ENCODE results near the gene GKN2. TPM values are rescaled to one million over a fixed set of nuclear protein-coding genes. Genes with fewer than 3 reads are reported as not detected.

Gene GKN2
- total RNA-seq, 4 donors from 2014 or later, result not detected

DNA sequence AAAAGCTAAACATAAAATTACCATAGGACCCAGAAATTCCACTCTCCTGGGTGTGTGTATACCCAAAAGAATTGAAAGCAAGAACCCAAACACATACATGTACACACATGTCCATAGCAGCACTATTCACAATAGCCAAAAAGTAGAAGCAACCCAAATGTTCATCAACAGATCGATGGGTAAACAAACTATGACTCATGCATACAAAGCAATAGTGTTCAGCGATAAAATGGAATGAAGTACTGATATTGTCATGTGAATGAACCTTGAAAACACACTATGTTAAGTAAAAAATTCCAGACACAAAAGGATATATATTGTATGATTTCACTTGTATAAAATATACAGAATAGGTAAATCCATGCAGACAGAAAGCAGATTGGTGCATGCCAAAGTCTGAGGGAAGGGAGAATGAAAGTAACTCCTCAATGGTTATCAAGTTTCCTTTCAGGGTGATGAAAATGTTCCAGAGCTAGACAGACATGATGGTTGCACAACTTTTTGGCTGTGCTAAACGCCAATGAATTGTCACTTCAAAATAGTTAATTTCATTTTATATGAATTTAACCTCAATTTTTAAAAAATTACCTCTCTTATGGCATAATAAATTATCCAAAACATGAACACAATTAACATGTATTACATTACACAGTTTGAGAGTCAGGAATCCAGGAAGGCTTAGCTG lies 35.5 kb downstream of the GKN2 start:
- no peak for DNase-seq
- Histone ChIP-seq H3K4me3 (no peak overlapping the region), H3K9me3 (no peaks in the 10 kb centered on the region), H3K4me1 (no peaks in the 10 kb centered on the region), H3K36me3 (no peaks in the 10 kb centered on the region), H3K27ac (no peak overlapping the region), H3K27me3 (no peaks in the 10 kb centered on the region)
- intact Hi-C loops (cut with DNase I; ENCODE audit: low total_unique reads) (loop anchor here (5.0 kb wide), 1 partner anchor 1650 kb away; no protein-coding TSS in a partner anchor), in situ Hi-C loops (cut with MboI; ENCODE audit: low pct_ligation_motif_present in 1 of 4, low pct_unique_long_range_greater_than_20kb in 1 of 4, low sequenced_read_pairs in 3 of 4) (loop anchor here in 3 of 4 donors (25.0 kb wide), 3 partner anchors 180 to 430 kb away; partner anchors contain the start of gene ARHGAP25 (in 1 of the 3))
- WGBS, 2 donors (ENCODE audit: low coverage in 1 of 2), result 69 to 72% methylated on average over 3 of the region's 3 CpGs
- no peak for TF ChIP-seq EP300 (IDR thresholded peaks at IDR 0.05; ENCODE audit: low read depth)

DNA sequence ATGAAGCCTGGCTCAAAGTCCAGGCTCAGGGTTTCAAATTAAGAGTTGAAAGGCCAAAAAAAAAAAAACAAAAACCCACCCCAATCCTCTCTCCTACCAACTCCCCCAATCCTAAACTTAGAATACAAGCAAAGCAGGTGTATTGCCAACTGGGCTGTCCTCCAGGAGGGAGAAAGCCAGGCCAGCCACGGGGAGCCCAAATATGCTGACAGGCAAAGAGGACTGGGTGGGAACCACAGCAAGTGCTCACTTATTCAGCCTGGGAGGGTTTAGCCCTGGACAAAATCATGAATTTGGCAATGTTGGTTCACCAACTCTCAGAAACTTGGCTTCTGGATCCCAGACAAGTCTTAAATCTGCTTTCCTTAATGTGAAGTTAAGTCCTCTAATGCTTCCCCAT lies 36.5 kb downstream of the GKN2 start:
- H3K36me3 ChIP-seq, result no peaks in the 10 kb centered on the region
- TF ChIP-seq, protein P1, sequence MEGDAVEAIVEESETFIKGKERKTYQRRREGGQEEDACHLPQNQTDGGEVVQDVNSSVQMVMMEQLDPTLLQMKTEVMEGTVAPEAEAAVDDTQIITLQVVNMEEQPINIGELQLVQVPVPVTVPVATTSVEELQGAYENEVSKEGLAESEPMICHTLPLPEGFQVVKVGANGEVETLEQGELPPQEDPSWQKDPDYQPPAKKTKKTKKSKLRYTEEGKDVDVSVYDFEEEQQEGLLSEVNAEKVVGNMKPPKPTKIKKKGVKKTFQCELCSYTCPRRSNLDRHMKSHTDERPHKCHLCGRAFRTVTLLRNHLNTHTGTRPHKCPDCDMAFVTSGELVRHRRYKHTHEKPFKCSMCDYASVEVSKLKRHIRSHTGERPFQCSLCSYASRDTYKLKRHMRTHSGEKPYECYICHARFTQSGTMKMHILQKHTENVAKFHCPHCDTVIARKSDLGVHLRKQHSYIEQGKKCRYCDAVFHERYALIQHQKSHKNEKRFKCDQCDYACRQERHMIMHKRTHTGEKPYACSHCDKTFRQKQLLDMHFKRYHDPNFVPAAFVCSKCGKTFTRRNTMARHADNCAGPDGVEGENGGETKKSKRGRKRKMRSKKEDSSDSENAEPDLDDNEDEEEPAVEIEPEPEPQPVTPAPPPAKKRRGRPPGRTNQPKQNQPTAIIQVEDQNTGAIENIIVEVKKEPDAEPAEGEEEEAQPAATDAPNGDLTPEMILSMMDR (IDR thresholded peaks at IDR 0.05), result no peak
- TF ChIP-seq EP300 (IDR thresholded peaks at IDR 0.05; ENCODE audit: low read depth), result no peak
- TF ChIP-seq POLR2AphosphoS5 (IDR thresholded peaks at IDR 0.05), result no peak
- no peak for TF ChIP-seq POLR2A (IDR thresholded peaks at IDR 0.05)
- no peak overlapping the region for H3K4me3 ChIP-seq
- H3K27ac ChIP-seq, result no peak overlapping the region
- no peak for DNase-seq
- H3K9me3 ChIP-seq, result no peaks in the 10 kb centered on the region
- intact Hi-C loops (cut with DNase I; ENCODE audit: low total_unique reads), result loop anchor here (5.0 kb wide), 1 partner anchor 1651 kb away; no protein-coding TSS in a partner anchor
- no peaks in the 10 kb centered on the region for H3K27me3 ChIP-seq
- in situ Hi-C loops (cut with MboI; ENCODE audit: low pct_ligation_motif_present in 1 of 4, low pct_unique_long_range_greater_than_20kb in 1 of 4, low sequenced_read_pairs in 3 of 4), result loop anchor here in 3 of 4 donors (25.0 kb wide), 3 partner anchors 179 to 429 kb away; partner anchors contain the start of gene ARHGAP25 (in 1 of the 3)
- no peaks in the 10 kb centered on the region for H3K4me1 ChIP-seq
- WGBS, 2 donors (ENCODE audit: low coverage in 1 of 2), result 71% methylated on average over 1 of the region's 1 CpG; no CpG with 5 or more reads in 1 of the 2 donors

DNA sequence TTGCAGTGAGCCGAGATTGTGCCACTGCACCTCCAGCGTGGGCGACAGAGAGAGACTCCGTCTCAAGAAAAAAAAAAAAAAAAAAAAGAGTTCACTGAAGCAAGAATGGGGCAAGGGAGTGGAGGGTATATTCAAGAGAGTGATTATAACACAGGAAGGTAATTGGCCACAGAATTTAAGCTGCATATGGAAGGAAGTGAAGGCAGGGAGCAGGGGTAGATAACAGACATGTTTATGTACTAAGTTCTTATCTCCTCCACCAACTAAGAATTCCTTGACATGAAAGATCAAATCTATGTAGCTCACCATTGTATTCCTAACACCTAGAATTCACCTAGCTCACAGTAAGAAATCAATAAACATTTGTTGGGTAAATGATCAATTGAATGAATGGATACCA lies 37.3 kb downstream of the GKN2 start:
- TF ChIP-seq, protein P1 (IDR thresholded peaks at IDR 0.05), result no peak
- TF ChIP-seq EP300 (IDR thresholded peaks at IDR 0.05; ENCODE audit: low read depth), result no peak
- no peak for TF ChIP-seq POLR2AphosphoS5 (IDR thresholded peaks at IDR 0.05)
- TF ChIP-seq POLR2A (IDR thresholded peaks at IDR 0.05), result no peak
- Histone ChIP-seq H3K9me3 (no peaks in the 10 kb centered on the region), H3K27ac (no peak overlapping the region), H3K4me1 (no peaks in the 10 kb centered on the region), H3K27me3 (no peaks in the 10 kb centered on the region), H3K4me3 (no peak overlapping the region), H3K36me3 (no peaks in the 10 kb centered on the region)
- no peak for DNase-seq
- intact Hi-C loops (cut with DNase I; ENCODE audit: low total_unique reads), result loop anchor here (5.0 kb wide), 1 partner anchor 1652 kb away; no protein-coding TSS in a partner anchor
- in situ Hi-C loops (cut with MboI; ENCODE audit: low pct_ligation_motif_present in 1 of 4, low pct_unique_long_range_greater_than_20kb in 1 of 4, low sequenced_read_pairs in 3 of 4), result loop anchor here in 3 of 4 donors (25.0 kb wide), 3 partner anchors 178 to 428 kb away; partner anchors contain the start of gene ARHGAP25 (in 1 of the 3)
- WGBS, 2 donors (ENCODE audit: low coverage in 1 of 2), result 92% methylated on average over 4 of the region's 4 CpGs; no CpG with 5 or more reads in 1 of the 2 donors

DNA sequence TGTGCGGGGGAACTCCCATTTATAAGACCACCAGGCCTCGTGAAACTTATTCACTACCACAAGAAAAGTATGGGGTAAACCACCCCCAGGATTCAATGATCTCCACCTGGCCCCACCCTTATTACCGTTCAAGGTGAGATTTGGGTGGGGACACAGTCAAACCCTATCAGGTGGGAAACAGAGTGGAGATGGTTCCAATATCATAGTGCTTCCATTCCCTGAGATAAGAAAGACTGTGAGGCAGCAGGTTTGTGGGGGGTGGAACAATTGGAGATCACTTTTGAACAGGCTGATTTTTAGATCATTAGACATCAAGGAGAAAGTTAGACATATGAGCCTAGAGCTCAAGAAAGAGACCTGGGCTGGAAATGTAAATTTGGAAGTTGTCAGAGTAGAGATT lies 39.3 kb downstream of the GKN2 start:
- H3K4me3 ChIP-seq, result no peak overlapping the region
- no peaks in the 10 kb centered on the region for H3K9me3 ChIP-seq
- H3K27me3 ChIP-seq, result no peaks in the 10 kb centered on the region
- intact Hi-C loops (cut with DNase I; ENCODE audit: low total_unique reads), result no loop called here
- no peak overlapping the region for H3K27ac ChIP-seq
- in situ Hi-C loops (cut with MboI; ENCODE audit: low pct_ligation_motif_present in 1 of 4, low pct_unique_long_range_greater_than_20kb in 1 of 4, low sequenced_read_pairs in 3 of 4), result loop anchor here in 3 of 4 donors (25.0 kb wide), 3 partner anchors 176 to 426 kb away; partner anchors contain the start of gene ARHGAP25 (in 1 of the 3)
- no peak for DNase-seq
- WGBS, 2 donors (ENCODE audit: low coverage in 1 of 2), result 89 to 93% methylated on average over 2 to 3 of the region's 3 CpGs
- H3K36me3 ChIP-seq, result no peaks in the 10 kb centered on the region
- H3K4me1 ChIP-seq, result peaks cover 6 to 11% (median 8%) of the 10 kb centered on the region in 4 donors
- TF ChIP-seq POLR2AphosphoS5 (IDR thresholded peaks at IDR 0.05) (no peak), EP300 (IDR thresholded peaks at IDR 0.05; ENCODE audit: low read depth) (no peak), POLR2A (IDR thresholded peaks at IDR 0.05) (no peak)
- TF ChIP-seq, protein P1 (IDR thresholded peaks at IDR 0.05), result no peak
